Inferior parietal cortex (tissue), 1 donor: ENCODE results near the gene ARG1.
A peak's percentile ranks its signal among the peaks of the same experiment; 100 is the strongest.

Experiments
- DNase-seq: peaks from one replicate; pipeline ENCODE4 v3.0.0-alpha.2; 2016; ENCODE audit errors: extremely low spot score

ARG1 gene

DNA sequence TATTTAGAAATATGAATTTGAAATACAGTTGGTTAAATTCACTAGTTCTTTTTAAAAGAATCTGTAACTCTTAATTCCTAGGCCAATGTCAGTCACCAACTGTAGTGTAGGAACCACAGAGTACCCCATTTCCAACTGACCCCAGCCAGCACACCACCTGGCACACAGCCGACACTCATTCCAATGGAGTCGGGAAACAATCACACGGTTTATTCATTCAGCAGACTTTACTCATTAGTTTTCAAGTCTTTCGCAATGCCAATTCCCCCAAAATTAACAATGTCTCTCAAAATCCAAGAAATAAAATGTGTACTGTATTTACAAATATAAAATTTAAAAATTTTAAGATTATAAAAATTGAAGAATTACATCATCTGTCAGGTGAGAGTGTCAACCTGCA lies 13.5 kb downstream of the ARG1 start:
- no peak for DNase-seq

DNA sequence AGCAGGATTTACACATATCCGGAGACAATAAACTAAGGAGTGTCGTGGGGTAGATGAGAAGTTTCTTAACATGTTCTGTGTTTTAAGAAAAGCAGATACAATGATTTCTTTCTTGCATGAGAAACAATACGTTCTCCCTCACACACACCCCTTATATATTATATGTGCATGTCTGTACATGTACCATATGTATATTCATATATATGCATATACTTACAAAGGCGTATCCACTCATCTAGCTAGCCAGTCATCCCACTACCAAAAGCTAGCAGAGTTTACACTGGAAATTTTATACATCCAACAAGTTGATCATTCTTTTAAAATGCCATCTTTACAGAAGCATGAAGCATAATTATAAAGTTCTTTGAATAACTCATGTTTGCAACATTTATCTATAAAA lies 14.9 kb downstream of the ARG1 start:
- DNase-seq, result no peak

DNA sequence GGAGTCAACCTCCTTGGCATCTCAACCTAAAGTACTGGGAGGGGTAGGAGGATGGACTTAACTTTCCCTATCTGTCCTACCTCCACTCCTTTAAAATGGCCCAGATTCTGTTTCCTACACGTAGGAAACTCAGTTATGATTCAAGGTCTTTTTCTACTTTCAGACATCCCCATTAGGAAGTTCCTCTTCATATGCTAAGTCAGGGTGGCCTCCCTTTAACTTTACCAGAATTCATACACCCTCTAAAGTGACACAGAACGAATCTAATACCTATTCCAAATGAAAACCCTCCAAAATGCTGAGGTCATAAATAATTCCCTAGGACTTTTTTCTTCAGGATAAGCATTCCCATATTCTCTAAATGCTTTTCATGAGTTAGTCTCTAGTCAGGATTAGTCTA lies 15.6 kb downstream of the ARG1 start:
- DNase-seq, result no peak

DNA sequence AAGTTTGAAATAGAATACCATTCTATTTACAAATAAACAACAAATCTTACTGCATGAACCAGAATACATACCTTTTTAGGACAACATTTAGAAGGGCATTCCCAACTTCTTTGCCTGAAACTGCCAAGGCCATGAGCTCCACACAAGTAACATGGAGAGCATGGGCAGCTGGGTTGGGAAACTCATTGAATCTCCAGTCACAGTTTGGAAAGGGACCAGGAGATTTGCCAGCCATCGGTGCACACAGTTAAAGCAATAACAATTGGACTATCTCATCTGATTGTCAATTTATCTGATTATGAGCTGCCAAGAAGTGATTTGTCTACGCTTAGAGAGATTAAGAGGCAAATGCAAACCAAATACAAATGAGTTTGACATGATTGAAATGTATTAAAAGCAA lies 19.9 kb downstream of the ARG1 start:
- DNase-seq, result no peak

DNA sequence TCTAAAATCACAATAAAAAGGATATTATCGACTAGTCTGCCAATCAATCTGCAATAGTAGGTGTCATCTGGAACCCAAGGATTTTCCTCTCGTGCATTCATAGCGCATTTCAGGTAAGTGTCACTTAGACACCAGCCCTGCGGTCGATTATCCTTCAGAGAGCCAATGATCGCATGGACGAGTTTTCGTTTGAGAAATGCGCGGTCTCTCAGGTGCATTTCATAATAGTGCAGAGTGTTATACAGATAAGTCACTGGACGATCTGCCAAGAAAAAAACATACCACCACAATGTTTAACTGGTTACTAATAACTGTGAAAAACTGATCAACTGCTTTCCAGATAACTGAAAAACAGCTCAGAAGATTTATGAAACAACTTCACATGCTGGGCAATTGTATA lies 21.0 kb downstream of the ARG1 start:
- DNase-seq, result no peak

DNA sequence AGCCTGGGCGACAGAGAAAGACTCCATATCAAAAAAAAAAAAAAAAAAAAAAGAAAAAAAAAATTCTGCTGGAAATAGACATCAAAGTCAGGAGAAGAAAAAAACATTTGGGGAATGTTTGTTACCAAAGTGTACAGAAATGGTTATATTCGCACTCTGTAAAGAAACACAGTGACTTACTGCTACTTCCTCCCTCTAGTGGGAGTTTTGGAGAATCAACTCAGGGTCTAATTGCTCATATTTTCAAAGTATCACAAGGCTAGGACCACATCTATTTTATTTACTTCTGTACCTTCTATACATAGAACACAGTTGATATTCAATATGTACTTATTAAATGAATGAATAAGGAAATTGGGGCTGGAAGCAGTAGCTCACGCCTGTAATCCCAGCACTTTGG lies 24.4 kb downstream of the ARG1 start:
- no peak for DNase-seq

DNA sequence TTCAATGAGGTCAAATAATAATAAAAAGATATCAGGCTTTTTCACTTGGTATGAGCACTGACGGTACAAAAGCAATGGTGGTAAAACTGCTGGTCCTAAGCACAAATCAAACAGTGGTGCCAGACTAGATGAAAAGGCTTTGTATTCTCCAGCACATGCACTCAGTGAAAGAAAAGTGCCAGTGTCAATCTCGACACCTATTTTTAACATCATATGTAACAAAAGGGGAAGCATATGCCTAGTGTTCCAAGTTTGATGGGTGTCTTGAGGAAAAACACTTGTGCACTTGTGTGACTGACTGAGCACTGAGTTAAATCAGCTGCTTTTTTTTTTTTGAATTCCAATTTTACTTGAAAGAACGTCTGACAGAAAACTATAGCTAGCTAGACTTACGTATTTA lies 27.7 kb downstream of the ARG1 start:
- DNase-seq, result no peak

DNA sequence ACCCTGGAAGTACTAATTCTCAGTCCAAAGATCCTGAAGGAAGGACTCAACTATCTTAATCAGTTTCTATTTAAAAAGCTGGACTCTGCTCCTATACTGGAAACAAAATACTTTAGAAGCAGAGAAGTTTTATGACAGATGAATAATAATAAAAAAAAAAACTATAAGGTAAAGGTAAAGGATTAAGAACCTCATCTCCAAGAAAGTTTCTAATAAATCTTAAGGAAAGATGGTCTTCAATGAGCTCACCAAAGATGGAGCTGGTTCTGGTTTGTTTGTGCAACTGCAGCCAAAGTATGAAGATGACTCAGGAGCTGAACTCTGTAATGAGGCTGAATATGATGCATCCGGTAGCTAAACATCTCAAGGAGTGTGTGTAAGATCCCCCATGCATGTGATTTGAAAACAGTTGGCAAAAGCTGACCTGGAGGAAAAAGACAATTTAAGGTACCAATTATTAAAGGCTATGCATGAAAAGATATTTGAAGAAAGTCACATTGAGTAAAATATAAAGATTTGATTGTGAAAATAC lies 29.8 kb downstream of the ARG1 start:
- DNase-seq, result no peak

DNA sequence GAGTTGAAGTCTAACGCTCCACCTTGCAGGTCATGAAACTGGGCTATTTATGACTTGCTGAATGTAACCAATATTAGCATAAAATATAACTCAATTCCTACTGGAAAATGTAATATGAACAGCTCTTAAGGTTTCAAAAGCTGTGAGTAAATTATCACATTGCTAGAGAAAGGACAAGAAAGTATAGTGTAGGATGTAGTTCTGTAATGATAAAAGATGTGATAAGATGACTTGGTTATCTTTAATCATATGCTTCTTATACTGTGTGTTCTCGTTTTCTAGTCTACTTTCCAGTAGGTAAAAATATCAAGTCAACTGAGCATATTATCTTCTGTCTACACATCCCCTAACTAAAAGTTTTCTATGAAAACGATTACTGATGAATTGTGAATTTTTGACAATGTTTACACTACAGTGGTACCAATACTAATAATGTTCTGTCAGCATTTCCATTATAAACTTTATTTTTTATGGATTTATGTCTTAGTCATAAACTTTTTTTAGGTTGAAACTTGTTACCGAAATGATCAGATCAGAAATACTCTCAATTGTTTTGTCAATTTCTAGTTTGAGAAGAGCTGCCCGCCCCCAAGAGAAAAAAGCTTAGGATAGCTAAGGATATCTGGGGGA lies 40.4 kb downstream of the ARG1 start:
- DNase-seq, result no peak

DNA sequence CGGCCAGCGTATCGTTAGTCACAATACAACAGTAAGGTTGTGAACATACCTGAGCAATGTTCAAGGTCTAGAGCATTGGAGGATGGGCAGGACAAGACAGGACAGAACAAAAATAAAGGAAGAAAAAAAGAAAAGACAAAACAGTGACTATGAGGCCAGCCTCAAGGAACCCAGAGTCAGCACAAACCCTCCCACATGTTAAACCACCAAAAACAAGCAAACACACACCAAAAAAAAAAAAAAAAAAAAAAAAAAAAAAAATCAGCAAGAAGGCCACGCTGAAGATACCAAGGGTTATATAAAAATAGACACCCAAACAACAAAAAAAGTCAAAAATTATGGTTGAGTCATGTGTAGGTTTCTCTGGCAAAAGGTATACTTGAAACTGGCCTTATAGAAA lies 42.2 kb downstream of the ARG1 start:
- no peak for DNase-seq

DNA sequence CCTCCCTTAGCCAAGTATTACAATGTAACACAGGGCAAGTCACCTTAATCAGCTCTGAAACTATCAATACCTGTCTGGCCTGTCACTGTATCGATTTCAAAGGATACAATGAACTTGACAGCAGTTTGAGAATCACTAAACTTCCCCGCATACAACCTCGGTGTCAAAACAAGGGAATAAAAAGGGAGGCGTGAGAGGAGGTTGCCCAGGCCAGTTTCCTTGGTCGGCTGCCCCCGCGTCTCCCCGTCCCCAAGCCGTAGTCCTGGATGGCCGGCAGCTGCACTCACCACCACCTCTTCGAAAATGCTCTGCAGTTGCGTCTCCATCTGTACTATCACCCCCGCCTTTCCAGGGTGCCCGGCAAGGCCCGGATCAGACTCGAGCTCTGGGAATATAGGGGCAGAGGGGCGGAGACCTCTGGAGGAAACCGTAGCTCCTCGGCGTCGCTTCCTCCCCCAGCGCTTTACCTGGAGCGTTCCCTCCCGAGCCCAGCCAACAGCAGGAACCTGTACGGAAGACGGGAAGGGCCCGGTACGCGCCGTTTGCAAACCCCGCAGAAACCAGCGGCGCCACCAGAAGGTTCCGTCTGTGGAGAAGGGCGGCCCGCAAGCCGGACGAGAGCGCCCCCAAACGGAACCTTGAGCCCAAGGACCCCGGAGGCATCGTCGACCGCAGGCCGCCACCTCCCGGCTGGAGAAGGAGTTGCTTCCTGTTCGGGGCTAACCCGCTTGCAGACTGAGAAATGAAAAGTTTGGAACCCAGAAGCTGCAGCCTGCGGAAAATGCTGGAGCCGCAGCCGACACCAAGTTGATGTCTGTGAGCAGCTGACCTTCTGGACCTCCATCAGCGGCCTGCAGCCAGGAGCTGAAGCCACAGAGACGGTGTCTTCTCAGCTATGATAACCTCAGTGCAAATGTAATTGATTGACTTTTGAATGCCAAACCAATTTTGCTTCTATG lies 55.0 kb downstream of the ARG1 start, which contains the start of gene MED23:
Gene MED23, minus strand, starts transcription at position 519 of the 959 bp plus-strand sequence. Its CDS starts 193 bp downstream, at position 326.
- peak; percentile 92 for DNase-seq

DNA sequence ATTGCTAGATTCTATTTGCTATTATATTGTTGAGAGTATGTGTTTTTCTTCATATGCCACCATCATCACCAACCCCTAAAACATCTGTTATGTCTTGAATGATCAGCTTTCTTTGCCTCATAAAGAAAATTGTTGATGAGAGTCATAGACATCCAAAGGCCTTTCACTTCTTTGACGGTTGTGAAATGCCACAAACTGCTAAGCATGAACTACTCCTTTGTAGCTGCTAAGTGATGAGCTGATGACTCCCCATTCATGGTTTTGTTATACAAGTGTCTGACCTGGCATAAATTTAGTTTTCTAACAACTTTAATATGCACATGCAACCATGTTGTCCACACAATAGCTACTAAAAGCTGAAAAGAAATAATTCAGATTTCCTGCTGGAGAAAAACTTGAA lies 55.7 kb downstream of the ARG1 start:
- DNase-seq, result peak; percentile 19

DNA sequence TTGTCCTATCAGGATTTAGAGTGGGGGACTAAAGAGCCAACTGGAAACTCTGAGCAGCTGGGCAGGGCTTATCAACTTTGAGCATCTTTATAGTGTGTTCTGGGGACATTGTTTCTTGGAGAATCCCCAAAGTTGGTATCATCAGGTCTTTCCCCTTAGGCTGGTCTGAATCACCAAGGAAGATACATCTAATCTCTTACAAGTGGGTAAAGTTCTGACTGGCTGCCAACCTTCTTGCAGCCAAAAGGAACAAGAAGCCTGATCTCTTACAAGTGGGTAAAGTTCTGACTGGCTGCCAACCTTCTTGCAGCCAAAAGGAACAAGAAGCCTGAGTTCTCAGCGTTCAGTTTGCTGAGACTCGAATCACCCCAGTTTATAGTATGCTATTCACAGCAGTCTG lies 56.6 kb downstream of the ARG1 start:
- peak; percentile 13 for DNase-seq

DNA sequence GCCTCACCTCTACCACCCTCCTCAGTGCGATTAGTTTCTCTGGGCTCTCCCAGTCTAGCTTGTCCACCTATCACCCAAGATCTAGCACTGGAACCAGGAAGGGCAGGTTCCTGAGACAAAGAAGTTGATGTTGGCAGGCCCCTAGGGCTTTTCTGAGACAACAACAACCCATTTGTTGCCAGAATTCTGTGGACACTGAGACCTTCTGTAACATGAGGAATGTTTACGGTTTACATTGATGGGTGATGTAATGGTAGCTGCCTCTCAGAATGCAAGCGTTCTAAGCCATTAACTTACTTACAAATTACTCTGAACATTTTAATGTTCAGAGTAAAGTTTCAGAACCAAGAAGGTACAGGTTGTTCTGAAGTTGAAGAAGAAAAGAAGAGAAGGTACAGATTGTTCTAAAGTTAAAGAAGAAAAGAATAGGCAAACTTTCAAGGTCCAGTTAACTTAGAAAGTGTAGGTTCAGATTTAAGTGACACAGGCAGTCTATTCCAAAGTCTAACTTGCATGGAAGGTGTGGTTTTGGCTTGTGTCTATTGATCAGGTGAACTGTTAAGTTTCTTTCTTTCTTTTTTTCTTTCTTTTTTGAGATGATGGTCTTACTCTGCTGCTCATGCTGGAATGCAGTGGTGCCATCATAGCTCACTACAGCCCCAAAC lies 58.7 kb downstream of the ARG1 start:
- no peak for DNase-seq
